H1 (cell line): ENCODE data around the gene GADD45B. TPM values are rescaled to one million over a fixed set of nuclear protein-coding genes. Genes with fewer than 3 reads are reported as not detected.

Experiments
- CBX8 ChIP-seq: fragments of 300-800, 300-1000 bp; sonication (generic); IDR thresholded peaks from 2 replicates; pipeline ENCODE4 v1.7.1; 2016; ENCODE audit warnings: low read depth, low read length, borderline replicate concordance
- CTCF ChIP-seq, 3 experiments: IDR thresholded peaks; 1 replicate in 2 of 3; 2 replicates in 1 of 3; pipeline versions ENCODE4 v1.5.1 to v1.6.1; 2011; ENCODE audit warnings: low read length in 3 of 3, mild to moderate bottlenecking in 3 of 3, inconsistent platforms in 2 of 3, low read depth in 1 of 3, moderate library complexity in 1 of 3; ENCODE audit not compliant: insufficient read depth in 1 of 3; ENCODE audit errors: control extremely low read depth in 1 of 3
- EGR1 ChIP-seq: IDR thresholded peaks from 2 replicates; pipeline ENCODE4 v1.6.1; 2011; ENCODE audit warnings: low read depth, low read length, borderline replicate concordance
- GABPA ChIP-seq: IDR thresholded peaks from 2 replicates; pipeline ENCODE4 v1.6.1; 2011; ENCODE audit warnings: mild to moderate bottlenecking, low read length, moderate library complexity, borderline replicate concordance; ENCODE audit not compliant: insufficient read depth
- HDAC2 ChIP-seq, 2 experiments: fragments of 300-600 bp in 1 of 2; sonication (generic) in 1 of 2; IDR thresholded peaks; 2 replicates each; pipeline ENCODE4 v1.6.1; 2011 to 2012; ENCODE audit warnings: low read depth in 2 of 2, low read length in 2 of 2, mild to moderate bottlenecking in 2 of 2, moderate library complexity in 2 of 2, borderline replicate concordance in 1 of 2, inconsistent platforms in 1 of 2
- KDM4A ChIP-seq: IDR thresholded peaks from one replicate; pipeline ENCODE4 v1.7.1; 2012; ENCODE audit warnings: low read depth, mild to moderate bottlenecking, moderate library complexity, low read length, inconsistent platforms; ENCODE audit not compliant: severe bottlenecking
- KDM5A ChIP-seq: fragments of 200-600 bp; IDR thresholded peaks from 2 replicates; pipeline ENCODE4 v1.7.1; 2012; ENCODE audit warnings: mild to moderate bottlenecking, low read length, inconsistent platforms, mixed read lengths
- RBBP5 ChIP-seq: IDR thresholded peaks from 2 replicates; pipeline ENCODE4 v1.7.1; 2012; ENCODE audit warnings: low read depth, mild to moderate bottlenecking, inconsistent platforms, low read length, moderate library complexity, borderline replicate concordance
- SAP30 ChIP-seq: fragments of 300-600 bp; sonication (generic); IDR thresholded peaks from 2 replicates; pipeline ENCODE4 v1.7.1; 2012; ENCODE audit warnings: low read length, moderate library complexity, mild to moderate bottlenecking, inconsistent platforms; ENCODE audit not compliant: insufficient read depth, insufficient replicate concordance
- SP1 ChIP-seq: IDR thresholded peaks from 2 replicates; pipeline ENCODE4 v1.6.1; 2011; ENCODE audit warnings: low read depth, low read length
- SP4 ChIP-seq: IDR thresholded peaks from 2 replicates; pipeline ENCODE4 v1.6.1; 2012; ENCODE audit warnings: low read length, inconsistent platforms
- TAF1 ChIP-seq: IDR thresholded peaks from 2 replicates; pipeline ENCODE4 v1.6.1; 2011; ENCODE audit warnings: mild to moderate bottlenecking, low read depth, low read length
- TCF12 ChIP-seq: IDR thresholded peaks from 2 replicates; pipeline ENCODE4 v1.6.1; 2011; ENCODE audit warnings: low read depth, mild to moderate bottlenecking, low read length
- YY1 ChIP-seq: IDR thresholded peaks from 2 replicates; pipeline ENCODE4 v1.6.1; 2011; ENCODE audit warnings: low read depth, mild to moderate bottlenecking, low read length
- ZNF274 ChIP-seq: IDR thresholded peaks from 2 replicates; pipeline ENCODE4 v1.7.0; 2012; ENCODE audit warnings: low read length, borderline replicate concordance; ENCODE audit errors: extremely low read depth
- polyA plus RNA-seq, 7 experiments: library from polyadenylated mRNA; depleted of rRNA in 3 of 7; stranded (reverse) in 5 of 7; unstranded in 2 of 7; fragments of >200 nt in 5 of 7; fragments of 200-250 nt in 2 of 7; gene quantifications; 1 replicate in 5 of 7; 2 replicates in 1 of 7; 4 replicates in 1 of 7; pipeline versions ENCODE4 v1.2.1 to v1.2.3, GENCODE V29; 2011 to 2013; ENCODE audit warnings: missing spikeins in 2 of 7, mixed read lengths in 2 of 7
- total RNA-seq: library from RNA; stranded (reverse); fragmentation: NEBNext Ultra II Directional; extraction: Animal tissue kit (Norgen Biotek cat#: 25700); gene quantifications from 2 replicates; pipeline ENCODE4 v1.2.1, GENCODE V29; 2021

The GADD45B gene
- total and polyA plus RNA-seq, 2 of the 8 experiments (the other 6 are each of a cell fraction or from before 2014, with no cell fraction given) = 7.4 to 11.4 TPM

- TF ChIP-seq KDM4A (peak; percentile 73), TCF12 (no peak), SP1 (no peak), SP4 (no peak), EGR1 (no peak), KDM5A (no peak), YY1 (no peak), TAF1 (no peak), SAP30 (no peak), RBBP5 (no peak), ZNF274 (no peak), CBX8 (no peak), GABPA (no peak), CTCF (IDR thresholded peaks at IDR 0.05; ENCODE audit: control extremely low read depth in 1 of 3, insufficient read depth in 1 of 3, low read depth in 1 of 3, low read length in 3 of 3) (no peak), HDAC2 (IDR thresholded peaks at IDR 0.05; ENCODE audit: borderline replicate concordance in 1 of 2, low read depth in 2 of 2, low read length in 2 of 2) (peak in 1 of 2 experiments; percentile 52; a peak in 1 of 4 replicates)
Measured at GRCh38 chr19:2494447-2495129, 18.7 kb downstream of the GADD45B start (continued).
